ENCODE data around the gene SERPINA10. TPM values are rescaled to one million over a fixed set of nuclear protein-coding genes. Genes with fewer than 3 reads are reported as not detected.
"Not testable (repeated sequence)": the region's sequence is repeated elsewhere in the genome, so short reads cannot be mapped to it uniquely, and the experiment has no call there.

The SERPINA10 gene
- polyA plus RNA-seq, 1 of the 3 experiments (the other 2 are of a cell fraction): not detected

GRCh38 chr14:94298130-94298529, 5.1 kb upstream of the SERPINA10 start (continued):
- no peak for TF ChIP-seq RXRA (IDR thresholded peaks at IDR 0.05; ENCODE audit: borderline replicate concordance, low read depth)
- TF ChIP-seq FOSL2 (IDR thresholded peaks at IDR 0.05; ENCODE audit: borderline replicate concordance, low read depth): no peak
- TF ChIP-seq POLR2AphosphoS5 (IDR thresholded peaks at IDR 0.05; ENCODE audit: low read depth, low read length): no peak
- no peak for TF ChIP-seq PBX3 (IDR thresholded peaks at IDR 0.05)
- TF ChIP-seq TEAD4 (IDR thresholded peaks at IDR 0.05; ENCODE audit: borderline replicate concordance, insufficient read depth): no peak
- no peak for TF ChIP-seq GABPA (IDR thresholded peaks at IDR 0.05; ENCODE audit: low read depth)

GRCh38 chr14:94296181-94296545, 3.1 kb upstream of the SERPINA10 start:
- H4K20me1 ChIP-seq (ENCODE audit: insufficient read depth); H3K36me3 ChIP-seq (replicated peaks in 1 of 2; ENCODE audit: control insufficient read depth in 1 of 2, insufficient read depth in 2 of 2, low read length in 1 of 2); H3K4me3 ChIP-seq (ENCODE audit: low read depth in 2 of 2, low read length in 1 of 2); H3K9ac ChIP-seq; H3K4me1 ChIP-seq (ENCODE audit: control insufficient read depth in 1 of 2, insufficient read depth in 2 of 2, low read depth in 1 of 2, low read length in 1 of 2); H3K9me3 ChIP-seq; H2AFZ ChIP-seq (ENCODE audit: low read depth); H3K79me2 ChIP-seq (ENCODE audit: insufficient read depth); CTCF ChIA-PET; H3F3A ChIP-seq (replicated peaks; ENCODE audit: insufficient read depth); H3K27me3 ChIP-seq (ENCODE audit: insufficient read depth); H3K4me2 ChIP-seq; DNase-seq; H3K27ac ChIP-seq (ENCODE audit: low read depth in 2 of 2, low read length in 1 of 2); H3K9me2 ChIP-seq; POLR2A ChIA-PET: not testable (repeated sequence)
- 20% methylated on average over 4 of the region's 4 CpGs for WGBS (ENCODE audit: low lambda C conversion rate)

GRCh38 chr14:94295360-94296180, 2.5 kb upstream of the SERPINA10 start:
- no peak overlapping the region for H2AFZ ChIP-seq (ENCODE audit: low read depth)
- no peaks in the 10 kb centered on the region for H3K36me3 ChIP-seq (replicated peaks in 1 of 2; ENCODE audit: control insufficient read depth in 1 of 2, insufficient read depth in 2 of 2, low read length in 1 of 2)
- H3F3A ChIP-seq (replicated peaks; ENCODE audit: insufficient read depth): no peaks in the 10 kb centered on the region
- H3K79me2 ChIP-seq (ENCODE audit: insufficient read depth): no peaks in the 10 kb centered on the region
- H3K9me3 ChIP-seq: no peaks in the 10 kb centered on the region
- WGBS (ENCODE audit: low lambda C conversion rate): 61% methylated on average over 9 of the region's 9 CpGs
- no peak overlapping the region for H3K4me3 ChIP-seq (ENCODE audit: low read depth in 2 of 2, low read length in 1 of 2)
- H3K4me1 ChIP-seq (ENCODE audit: control insufficient read depth in 1 of 2, insufficient read depth in 2 of 2, low read depth in 1 of 2, low read length in 1 of 2): no peaks in the 10 kb centered on the region
- DNase-seq: no peak
- H3K9me2 ChIP-seq: no peaks in the 10 kb centered on the region
- POLR2A ChIA-PET: no interaction called here
- H3K27me3 ChIP-seq (ENCODE audit: insufficient read depth): no peaks in the 10 kb centered on the region
- no peak overlapping the region for H3K4me2 ChIP-seq
- CTCF ChIA-PET: no interaction called here
- H3K9ac ChIP-seq: no peak overlapping the region
- no peaks in the 10 kb centered on the region for H4K20me1 ChIP-seq (ENCODE audit: insufficient read depth)
- no peak overlapping the region for H3K27ac ChIP-seq (ENCODE audit: low read depth in 2 of 2, low read length in 1 of 2)
- TF ChIP-seq SIN3A (IDR thresholded peaks at IDR 0.05; ENCODE audit: borderline replicate concordance, low read depth, low read length) (no peak), PBX3 (IDR thresholded peaks at IDR 0.05) (no peak), RFX5 (IDR thresholded peaks at IDR 0.05; ENCODE audit: low read length) (no peak), ELF1 (IDR thresholded peaks at IDR 0.05) (no peak), USF1 (IDR thresholded peaks at IDR 0.05; ENCODE audit: borderline replicate concordance, low read depth) (no peak), FOXJ3 (CRISPR knock-in tag; IDR thresholded peaks at IDR 0.05) (no peak), SMC3 (IDR thresholded peaks at IDR 0.05; ENCODE audit: low read depth, low read length) (no peak), RCOR1 (IDR thresholded peaks at IDR 0.05; ENCODE audit: low read length) (no peak), USF2 (IDR thresholded peaks at IDR 0.05; ENCODE audit: borderline replicate concordance, low read depth, low read length) (no peak), FOSL2 (IDR thresholded peaks at IDR 0.05; ENCODE audit: borderline replicate concordance, low read depth) (no peak), JUND (IDR thresholded peaks at IDR 0.05) (no peak), NRF1 (IDR thresholded peaks at IDR 0.05; ENCODE audit: low read depth, low read length) (no peak), RXRA (IDR thresholded peaks at IDR 0.05; ENCODE audit: borderline replicate concordance, low read depth) (no peak), TCF12 (IDR thresholded peaks at IDR 0.05) (no peak), CHD2 (IDR thresholded peaks at IDR 0.05; ENCODE audit: low read length, partially characterized antibody) (no peak), GABPA (IDR thresholded peaks at IDR 0.05; ENCODE audit: low read depth) (no peak), EZH2phosphoT487 (IDR thresholded peaks at IDR 0.05; ENCODE audit: borderline replicate concordance, low read depth) (no peak), MAX (IDR thresholded peaks at IDR 0.05; ENCODE audit: low read depth) (no peak)

Measured in SK-N-SH (cell line).